SW 1271 (cell line): ENCODE measurements around the gene ENPP7.
"Not testable (repeated sequence)": the region's sequence is repeated elsewhere in the genome, so short reads cannot be mapped to it uniquely, and the experiment has no call there.

Experiments
- DNase-seq, 2 experiments: peaks; one replicate each; lab custom pipeline; 2025; lab: John Stamatoyannopoulos, UW

ENPP7 gene

GRCh38 chr17:79749958-79750357, 19.2 kb downstream of the ENPP7 start:
- DNase-seq = no peak

DNA sequence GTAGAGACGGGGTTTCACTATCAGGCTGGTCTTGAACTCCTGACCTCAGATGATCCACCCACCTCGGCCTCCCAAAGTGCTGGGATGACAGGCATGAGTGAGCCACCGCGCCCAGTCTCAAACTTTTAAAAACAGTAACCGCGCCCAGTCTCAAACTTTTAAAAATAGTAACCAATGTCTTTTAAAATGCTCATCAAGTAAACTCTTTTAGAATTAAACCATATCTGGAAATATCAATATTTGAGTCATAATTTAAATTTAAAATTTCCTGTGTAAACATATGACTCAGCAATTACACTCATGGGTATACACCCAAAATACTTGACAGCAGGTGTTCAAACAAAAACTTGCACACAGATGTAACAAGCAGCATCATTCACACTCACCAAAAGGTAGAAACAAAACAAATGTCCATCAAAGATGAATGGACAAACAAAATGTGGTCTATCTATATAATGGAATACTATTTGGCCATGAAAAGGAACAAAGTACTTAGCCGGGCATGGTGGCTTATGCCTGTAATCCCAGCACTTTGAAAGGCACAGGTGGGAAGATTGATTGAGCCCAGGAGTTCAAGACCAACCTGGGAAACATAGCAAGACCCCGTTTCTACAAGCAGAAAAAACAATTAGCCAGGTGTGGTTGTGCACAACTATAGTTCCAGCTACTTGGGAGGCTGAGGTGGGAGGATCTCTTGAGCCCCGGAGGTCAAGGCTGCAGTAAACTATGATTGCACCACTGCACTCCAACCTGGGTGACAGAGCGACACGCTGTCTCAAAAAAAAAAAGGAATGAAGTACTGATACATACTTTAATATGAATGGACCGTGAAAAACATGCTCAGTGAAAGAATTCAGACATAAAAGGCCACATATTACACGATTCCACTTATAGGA, 20.2 kb downstream of the ENPP7 start:
- DNase-seq = no peak

- no peak for DNase-seq
Measured at GRCh38 chr17:79752175-79752574, 21.4 kb downstream of the ENPP7 start.

DNA sequence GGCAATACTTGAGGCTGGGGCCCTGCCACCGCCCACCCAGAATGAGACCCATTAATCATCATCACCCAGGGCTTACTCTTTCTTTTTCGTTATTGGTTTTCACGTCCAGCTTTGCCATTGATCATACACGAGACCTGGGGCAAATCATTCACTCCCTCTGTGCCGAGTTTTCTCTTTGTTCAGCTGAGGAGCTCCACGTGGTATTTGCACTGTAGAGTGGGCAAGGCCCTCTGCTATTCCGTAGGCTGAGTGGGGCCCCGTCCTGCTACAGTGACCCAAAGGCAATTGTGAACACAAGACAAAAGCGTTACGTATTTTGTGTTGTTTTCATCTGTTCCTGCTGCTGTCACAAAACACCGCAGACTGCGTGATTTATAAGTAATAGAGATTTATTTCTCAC, 23.6 kb downstream of the ENPP7 start:
- DNase-seq = no peak

GRCh38 chr17:79754903-79755302, 24.2 kb downstream of the ENPP7 start:
- DNase-seq = not testable (repeated sequence)

- DNase-seq = no peak
Measured at GRCh38 chr17:79755591-79755990, 24.8 kb downstream of the ENPP7 start.

- DNase-seq = no peak
Measured at GRCh38 chr17:79757140-79757745, 26.5 kb downstream of the ENPP7 start.

- no peak for DNase-seq
Measured at GRCh38 chr17:79758271-79758670, 27.5 kb downstream of the ENPP7 start.

GRCh38 chr17:79760197-79760906, 29.6 kb downstream of the ENPP7 start:
- no peak for DNase-seq

- no peak for DNase-seq
Measured at GRCh38 chr17:79761894-79762589, 31.3 kb downstream of the ENPP7 start.

DNA sequence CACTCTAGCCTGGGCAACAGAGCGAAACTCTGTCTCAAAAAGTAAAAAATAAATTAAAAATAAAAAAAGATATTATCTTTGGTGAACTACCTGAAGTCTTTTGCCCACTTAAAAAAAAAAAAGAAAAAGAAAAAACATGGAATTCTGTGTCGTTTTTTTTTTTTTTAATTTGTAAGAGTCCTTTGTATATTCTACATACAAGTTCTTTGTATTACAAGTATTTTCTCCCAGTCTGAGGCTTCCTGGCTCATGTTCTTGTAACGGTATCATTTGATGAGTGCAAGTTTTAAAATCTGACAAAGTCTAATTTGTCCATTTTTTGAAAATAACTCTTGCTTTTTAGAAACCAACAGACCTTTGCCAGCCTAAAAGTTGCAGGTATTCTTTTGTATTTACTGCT, 35.0 kb downstream of the ENPP7 start:
- no peak for DNase-seq

DNA sequence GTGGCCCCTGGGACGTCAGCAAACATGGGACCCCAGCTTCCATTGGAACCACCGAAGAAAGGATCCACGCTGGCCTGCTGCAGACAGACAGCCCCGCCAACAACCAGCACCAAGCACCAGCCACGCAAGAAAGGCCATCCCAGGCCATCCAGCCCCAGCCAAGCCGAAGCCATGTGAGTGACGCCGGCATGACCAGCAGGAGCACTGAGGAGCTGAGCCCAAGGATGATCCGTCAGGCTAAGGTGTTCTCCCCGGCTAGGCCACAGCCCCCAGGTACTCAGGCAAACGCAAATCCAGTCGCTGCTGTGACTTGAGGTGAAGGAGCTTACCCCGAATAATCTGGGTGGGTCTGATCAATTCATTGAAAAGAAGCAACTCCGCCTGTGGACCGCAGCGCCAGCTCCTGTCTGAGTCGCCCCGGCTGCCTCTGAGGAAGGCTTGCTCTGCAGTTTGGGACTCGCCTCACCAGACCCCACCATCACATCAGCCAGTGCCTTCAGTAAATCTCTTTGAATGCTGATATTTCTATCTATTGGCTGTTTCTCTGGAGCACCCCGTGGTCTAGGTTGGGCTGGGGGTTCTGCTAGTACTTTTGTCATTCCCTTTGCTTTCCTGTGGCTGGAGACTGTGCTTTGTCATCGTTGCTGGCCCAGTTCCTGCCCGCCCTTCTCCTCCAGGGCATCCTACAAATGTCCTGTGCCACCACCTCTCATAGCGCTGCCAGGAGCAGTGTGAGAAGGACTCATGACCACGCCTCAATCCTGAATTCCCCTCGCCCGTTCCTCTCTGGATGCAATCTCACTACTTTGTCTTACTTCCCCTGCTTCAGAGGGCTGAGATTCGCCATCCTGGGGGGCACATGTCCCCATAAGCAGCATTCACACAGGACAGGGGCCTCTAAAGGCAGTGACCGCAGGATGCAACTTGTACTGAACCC, 39.1 kb downstream of the ENPP7 start:
- no peak for DNase-seq

- DNase-seq = no peak
Measured at GRCh38 chr17:79771276-79771675, 40.5 kb downstream of the ENPP7 start.

DNA sequence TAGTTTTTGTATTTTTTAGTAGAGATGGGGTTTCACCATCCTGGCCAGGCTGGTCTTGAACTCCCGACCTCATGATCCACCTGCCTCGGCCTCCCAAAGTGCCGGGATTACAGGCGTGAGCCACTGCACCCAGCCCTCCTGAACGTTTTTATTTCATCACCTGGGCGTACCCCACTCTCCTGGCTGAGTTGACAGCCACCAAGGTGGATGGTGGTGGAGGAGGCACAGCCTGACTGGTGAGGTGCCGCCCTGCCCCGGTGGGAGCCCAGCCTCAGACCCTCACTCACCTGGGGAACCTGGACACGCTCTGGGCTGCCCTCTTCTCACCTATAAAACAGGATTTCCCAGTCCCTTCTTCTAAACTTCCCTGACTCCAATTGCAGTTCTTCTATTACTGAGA, 42.0 kb downstream of the ENPP7 start:
- DNase-seq = not testable (repeated sequence)

- DNase-seq = no peak
Measured at GRCh38 chr17:79774561-79774975, 43.8 kb downstream of the ENPP7 start.

DNA sequence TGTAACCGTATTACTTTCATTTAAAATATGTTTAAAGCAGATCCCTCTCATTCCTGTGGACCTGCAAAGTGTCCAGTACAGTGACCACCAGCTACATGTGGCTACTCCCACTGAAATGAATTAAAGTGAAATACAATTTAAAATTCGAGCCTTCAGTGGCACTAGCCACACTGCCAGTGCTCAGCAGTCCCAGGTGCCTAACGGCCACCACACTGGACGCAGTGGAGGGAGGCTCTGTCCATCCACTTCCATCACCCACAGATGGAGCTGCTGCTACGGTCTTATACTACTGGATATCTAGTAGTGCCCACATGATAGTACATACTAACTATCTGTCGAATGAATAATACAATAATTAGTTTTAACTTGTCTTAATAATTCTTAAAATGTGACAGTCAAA, 44.9 kb downstream of the ENPP7 start:
- no peak for DNase-seq

- DNase-seq = no peak
Measured at GRCh38 chr17:79776376-79777119, 45.8 kb downstream of the ENPP7 start.

DNA sequence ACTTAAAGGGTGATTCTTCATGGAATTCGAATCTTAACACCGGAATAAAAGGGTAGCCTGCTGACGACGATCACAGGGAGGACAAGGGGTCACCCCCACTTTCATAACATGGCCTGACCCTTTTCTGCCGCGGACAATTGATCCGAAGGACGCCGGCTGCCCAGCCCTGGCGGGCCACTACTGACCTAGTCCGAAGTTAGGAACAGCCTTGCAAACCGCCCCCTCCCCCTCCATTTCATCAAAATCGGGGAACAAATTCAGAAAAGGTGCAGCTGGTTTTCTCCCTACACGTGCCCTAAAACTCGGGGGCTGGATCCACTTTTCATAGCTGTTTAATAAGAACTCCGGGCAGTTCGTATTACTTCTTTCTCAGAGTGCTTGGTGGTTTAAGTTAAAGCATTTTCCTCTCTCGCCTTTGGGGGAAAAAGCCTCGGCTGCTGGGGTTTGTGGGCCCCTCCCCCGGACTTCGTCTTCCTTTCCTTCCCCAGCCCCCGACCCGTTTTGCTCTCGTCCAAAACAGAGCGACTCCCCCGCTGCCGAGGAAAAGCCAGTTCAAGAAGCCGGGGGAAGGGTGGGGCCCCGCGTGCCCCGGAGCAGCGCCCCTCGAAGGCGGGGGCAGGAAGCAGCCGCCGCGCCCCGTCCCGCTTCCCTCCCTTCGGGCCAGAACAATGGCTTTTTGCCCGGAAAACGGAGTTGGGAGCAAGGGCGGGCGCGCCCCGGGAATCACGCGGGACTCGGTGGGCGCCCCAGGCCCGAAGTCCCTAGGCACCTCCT, 46.6 kb downstream of the ENPP7 start:
- DNase-seq = peak in 1 of 2 experiments; percentile 47

- peak in 1 of 2 experiments; percentile 46 for DNase-seq
Measured at GRCh38 chr17:79777894-79778503, 47.3 kb downstream of the ENPP7 start, which contains the start of gene CBX2. CBX2 (plus strand) TSS chr17:79778148; CDS start chr17:79778236, 88 bp downstream.
